ENCODE data around the gene PARVB.

Gene PARVB

GRCh38 chr22:44185237-44186120 lies 161.4 kb downstream of the PARVB start:
- no peak for DNase-seq (ENCODE audit: low spot score)

- no peak for DNase-seq (ENCODE audit: low spot score)
Measured at GRCh38 chr22:44186121-44186510, 162.0 kb downstream of the PARVB start.

- no peak for DNase-seq (ENCODE audit: low spot score)
Measured at GRCh38 chr22:44186737-44187136, 162.6 kb downstream of the PARVB start.

- DNase-seq (ENCODE audit: low spot score) = no peak
Measured at GRCh38 chr22:44187652-44188230, 163.6 kb downstream of the PARVB start.

GRCh38 chr22:44188316-44188715 lies 164.2 kb downstream of the PARVB start:
- no peak for DNase-seq (ENCODE audit: low spot score)

GRCh38 chr22:44188986-44189630 lies 165.0 kb downstream of the PARVB start:
- no peak for DNase-seq (ENCODE audit: low spot score)

- DNase-seq (ENCODE audit: low spot score) = no peak
Measured at GRCh38 chr22:44190381-44190976, 166.4 kb downstream of the PARVB start.

- no peak for DNase-seq (ENCODE audit: low spot score)
Measured at GRCh38 chr22:44191036-44191454, 166.9 kb downstream of the PARVB start.

GRCh38 chr22:44192098-44192815 lies 168.2 kb downstream of the PARVB start:
- DNase-seq (ENCODE audit: low spot score) = peak; percentile 10

- no peak for DNase-seq (ENCODE audit: low spot score)
Measured at GRCh38 chr22:44192816-44193534, 168.9 kb downstream of the PARVB start.

- no peak for DNase-seq (ENCODE audit: low spot score)
Measured at GRCh38 chr22:44193535-44193891, 169.4 kb downstream of the PARVB start.

GRCh38 chr22:44194569-44194968 lies 170.5 kb downstream of the PARVB start:
- DNase-seq (ENCODE audit: low spot score) = no peak

- DNase-seq (ENCODE audit: low spot score) = no peak
Measured at GRCh38 chr22:44195189-44195871, 171.2 kb downstream of the PARVB start.

- DNase-seq (ENCODE audit: low spot score) = no peak
Measured at GRCh38 chr22:44196241-44196640, 172.1 kb downstream of the PARVB start.

GRCh38 chr22:44196731-44197131 lies 172.6 kb downstream of the PARVB start:
- no peak for DNase-seq (ENCODE audit: low spot score)

GRCh38 chr22:44197271-44197670 lies 173.2 kb downstream of the PARVB start:
- DNase-seq (ENCODE audit: low spot score) = no peak

- DNase-seq (ENCODE audit: low spot score) = no peak
Measured at GRCh38 chr22:44199164-44199563, 175.1 kb downstream of the PARVB start.

GRCh38 chr22:44199866-44200265 lies 175.8 kb downstream of the PARVB start:
- no peak for DNase-seq (ENCODE audit: low spot score)

GRCh38 chr22:44200451-44200850 lies 176.3 kb downstream of the PARVB start:
- no peak for DNase-seq (ENCODE audit: low spot score)

- no peak for DNase-seq (ENCODE audit: low spot score)
Measured at GRCh38 chr22:44200855-44201550, 176.9 kb downstream of the PARVB start.
